A549 (cell line): Measurements from ENCODE around the gene TMEM266. TPM values are rescaled to one million over a fixed set of nuclear protein-coding genes. Genes with fewer than 3 reads are reported as not detected.

Source experiments
- ATAC-seq, 2 experiments: fragments of 200-7000 bp in 1 of 2; fragments of >200 bp in 1 of 2; cut with Nextera tagmentation in 1 of 2; cut with Tn5 transposase in 1 of 2; 3 replicates each; pipeline versions ENCODE4 v1.8.0 to v1.9.1; 2018 to 2020; ENCODE audit warnings: mild to moderate bottlenecking in 1 of 2, moderate library complexity in 1 of 2
- CTCF ChIA-PET: fragments of 300-600 bp; sonication (Branson Sonifier 250); formaldehyde crosslinking; extraction: SDS; loops from one replicate; lab custom pipeline; 2021; ENCODE audit warnings: antibody characterized with exemption, inconsistent platforms; lab: Yijun Ruan, JAX
- POLR2A ChIA-PET: fragments of 350-600 bp; formaldehyde crosslinking; extraction: SDS; loops from one replicate; lab custom pipeline; 2021; ENCODE audit warnings: antibody characterized with exemption, inconsistent platforms; lab: Yijun Ruan, JAX
- DNase-seq, 2 experiments: peaks; one replicate each; pipeline versions ENCODE4 v3.0.0 to v3.0.0-alpha.2; 2011 to 2016; ENCODE audit warnings: low read depth in 1 of 2, low spot score in 1 of 2
- FAIRE-seq: peaks from 2 replicates; lab custom pipeline; 2011; peaks lifted over from hg19 to GRCh38; lab: Jason Lieb, UNC
- H3K27ac ChIP-seq, 2 experiments: fragments of >200 bp; sonication (Bioruptor Twin); formaldehyde crosslinking; 3 replicates each; pipeline ENCODE4 v1.5.1; 2016 to 2017
- H3K4me1 ChIP-seq: fragments of >200 bp; sonication (Bioruptor Twin); formaldehyde crosslinking; 3 replicates; pipeline ENCODE4 v1.6.1; 2016
- H3K4me2 ChIP-seq: fragments of >200 bp; sonication (Bioruptor Twin); formaldehyde crosslinking; 3 replicates; pipeline ENCODE4 v1.6.1; 2016
- H3K4me3 ChIP-seq: fragments of >200 bp; sonication (Bioruptor Twin); formaldehyde crosslinking; 3 replicates; pipeline ENCODE4 v1.5.1; 2016
- H3K9me3 ChIP-seq: fragments of >200 bp; sonication (Bioruptor Twin); formaldehyde crosslinking; 3 replicates; pipeline ENCODE4 v1.6.1; 2016
- BCL3 ChIP-seq: fragments of >200 bp; sonication (Bioruptor Twin); formaldehyde crosslinking; IDR thresholded peaks from 3 replicates; pipeline ENCODE4 v1.6.1; 2016
- BHLHE40 ChIP-seq: IDR thresholded peaks from 2 replicates; pipeline ENCODE4 v1.6.1; 2012; ENCODE audit warnings: low read depth, low read length, inconsistent platforms
- CBX8 ChIP-seq: fragments of 200-600 bp; sonication (generic); IDR thresholded peaks from 2 replicates; pipeline ENCODE4 v1.6.1; 2016
- EHF ChIP-seq: fragments of 250-450 bp; sonication (Bioruptor Pico); IDR thresholded peaks from 2 replicates; pipeline ENCODE4 v1.5.0; 2020; ENCODE audit warnings: mild to moderate bottlenecking
- EHMT2 ChIP-seq: fragments of 200-600 bp; sonication (generic); IDR thresholded peaks from 2 replicates; pipeline ENCODE4 v1.6.1; 2016; ENCODE audit warnings: antibody characterized with exemption, low read depth, mild to moderate bottlenecking, moderate library complexity
- ELK1 ChIP-seq: fragments of 150-350 bp; IDR thresholded peaks from 2 replicates; pipeline ENCODE4 v1.6.1; 2014; ENCODE audit warnings: low read depth, mild to moderate bottlenecking, low read length
- ESRRA ChIP-seq: fragments of 150-350 bp; IDR thresholded peaks from 2 replicates; pipeline ENCODE4 v1.6.1; 2014; ENCODE audit warnings: mild to moderate bottlenecking, low read length, borderline replicate concordance
- FOSB ChIP-seq: fragments of 250-450 bp; sonication (Bioruptor Pico); IDR thresholded peaks from 2 replicates; pipeline ENCODE4 v1.5.0; 2020; ENCODE audit warnings: mild to moderate bottlenecking, moderate library complexity
- GATA3 ChIP-seq: IDR thresholded peaks from 2 replicates; pipeline ENCODE4 v1.6.1; 2012; ENCODE audit warnings: borderline replicate concordance
- HOXB5 ChIP-seq: fragments of 250-450 bp; sonication (Bioruptor Pico); IDR thresholded peaks from 2 replicates; pipeline ENCODE4 v1.5.0; 2020; ENCODE audit warnings: mild to moderate bottlenecking, moderate library complexity
- JUN ChIP-seq, 2 experiments: fragments of >200 bp; sonication (Bioruptor Twin); formaldehyde crosslinking; IDR thresholded peaks; 2 replicates in 1 of 2; 3 replicates in 1 of 2; pipeline ENCODE4 v1.6.1; 2016 to 2017
- KDM1A ChIP-seq: fragments of 200-600 bp; sonication (generic); IDR thresholded peaks from 2 replicates; pipeline ENCODE4 v1.6.1; 2016; ENCODE audit warnings: low read depth, mild to moderate bottlenecking
- MAFK ChIP-seq: fragments of 450-650 bp; IDR thresholded peaks from 2 replicates; pipeline ENCODE4 v1.6.1; 2014; ENCODE audit not compliant: partially characterized antibody
- MAX ChIP-seq: IDR thresholded peaks from 2 replicates; pipeline ENCODE4 v1.6.1; 2012
- MAZ ChIP-seq: fragments of 150-350 bp; IDR thresholded peaks from 2 replicates; pipeline ENCODE4 v1.6.1; 2014; ENCODE audit warnings: antibody characterized with exemption, low read depth, low read length, borderline replicate concordance
- NR3C1 ChIP-seq: fragments of >200 bp; sonication (Bioruptor Twin); formaldehyde crosslinking; IDR thresholded peaks from 3 replicates; pipeline ENCODE4 v1.6.1; 2017
- POLR2AphosphoS2 ChIP-seq: conservative IDR thresholded peaks from 2 replicates; pipeline ENCODE4 v1.6.1; 2012; ENCODE audit warnings: low read length, improper control_type of control experiment, inconsistent platforms
- RAD21 ChIP-seq, 2 experiments: fragments of >200 bp in 1 of 2; sonication (Bioruptor Twin) in 1 of 2; formaldehyde crosslinking in 1 of 2; IDR thresholded peaks in 1 of 2; conservative IDR thresholded peaks in 1 of 2; 2 replicates in 1 of 2; 3 replicates in 1 of 2; pipeline ENCODE4 v1.6.1; 2012 to 2018; ENCODE audit warnings: inconsistent platforms in 1 of 2
- TFCP2L1 ChIP-seq: fragments of 250-450 bp; sonication (Bioruptor Pico); IDR thresholded peaks from 2 replicates; pipeline ENCODE4 v1.5.0; 2021; ENCODE audit warnings: mild to moderate bottlenecking
- USF2 ChIP-seq: fragments of 450-650 bp; IDR thresholded peaks from 2 replicates; pipeline ENCODE4 v1.6.1; 2014; ENCODE audit warnings: antibody characterized with exemption
- WGBS: methylation state at CpG from one replicate; pipeline ENCODE4 v1.1.6; 2017; ENCODE audit errors: missing lambda C conversion rate; 5-methylcytosine and 5-hydroxymethylcytosine counted together
- polyA plus RNA-seq, 4 experiments: library from polyadenylated mRNA; depleted of rRNA in 3 of 4; stranded (reverse); fragments of >200 nt; fragmentation: RNase III in 1 of 4; extraction: RNeasy Plus Mini Kit Qiagen cat#74134 plus additional on column Dnase treatment in 1 of 4; gene quantifications; 2 replicates in 3 of 4; 3 replicates in 1 of 4; pipeline ENCODE4 v1.2.3, GENCODE V29; 2011 to 2017

The TMEM266 gene
- polyA plus RNA-seq, 2 of the 4 experiments (the other 2 are of a cell fraction), result 0.06 to 0.08 TPM

GRCh38 chr15:76099388-76099787 is 39.6 kb downstream of the TMEM266 start:
- Histone ChIP-seq H3K4me1 (no peaks in the 10 kb centered on the region), H3K4me2 (no peak overlapping the region), H3K4me3 (no peak overlapping the region), H3K9me3 (peaks cover 8% of the 10 kb centered on the region; the same call in 2 of the 3 replicates)
- FAIRE-seq, result no peak
- ATAC-seq, result no peak
- no peak for DNase-seq
- CTCF ChIA-PET, result interaction anchor here (1.3 to 2.0 kb wide), 2 partner anchors 12 to 40 kb away, joined by 3 to 7 read pairs; no protein-coding TSS in a partner anchor
- POLR2A ChIA-PET, result no interaction called here
- TF ChIP-seq RAD21 (conservative IDR thresholded peaks at IDR 0.05 in 1 of 2, IDR thresholded peaks at IDR 0.05 in 1 of 2) (no peak), BHLHE40 (no peak), EHF (no peak), HOXB5 (CRISPR knock-in tag) (no peak), GATA3 (no peak), POLR2AphosphoS2 (no peak), FOSB (CRISPR knock-in tag) (no peak), MAFK (no peak), MAZ (no peak), BCL3 (no peak), EHMT2 (no peak), CBX8 (no peak), USF2 (no peak), JUN (IDR thresholded peaks at IDR 0.05) (no peak)
- TF ChIP-seq, all 56 proteins: peak for 0
- H3K27ac ChIP-seq, result no peak overlapping the region
- WGBS, result 41% methylated on average over 8 of the region's 8 CpGs

GRCh38 chr15:76100361-76100760 is 40.6 kb downstream of the TMEM266 start:
- DNase-seq (no peak), ATAC-seq (no peak), FAIRE-seq (no peak)
- POLR2A ChIA-PET, result no interaction called here
- no peaks in the 10 kb centered on the region for H3K4me1 ChIP-seq
- H3K4me2 ChIP-seq, result no peak overlapping the region
- CTCF ChIA-PET, result interaction anchor here (0.6 to 1.1 kb wide), 4 partner anchors 39 to 740 kb away, joined by 3 to 4 read pairs (median 4); no protein-coding TSS in a partner anchor
- TF ChIP-seq EHMT2 (no peak), KDM1A (no peak)
- 56% methylated on average over 2 of the region's 2 CpGs for WGBS
- H3K27ac ChIP-seq, result no peak overlapping the region
- peaks cover 6% of the 10 kb centered on the region; the same call in 1 of the 3 replicates for H3K9me3 ChIP-seq
- no peak overlapping the region for H3K4me3 ChIP-seq

GRCh38 chr15:76101655-76102054 is 41.9 kb downstream of the TMEM266 start:
- no peak for TF ChIP-seq MAX
- no peak for TF ChIP-seq ESRRA
- TF ChIP-seq MAFK, result no peak
- TF ChIP-seq NR3C1, result no peak
- TF ChIP-seq ELK1, result no peak
- no peak for TF ChIP-seq KDM1A
- no peak for TF ChIP-seq TFCP2L1 (CRISPR knock-in tag)
- no peak for TF ChIP-seq JUN (IDR thresholded peaks at IDR 0.05)
- CTCF ChIA-PET, result interaction anchor here (1.1 kb wide), 1 partner anchor 37 kb away, joined by 3 read pairs; no protein-coding TSS in a partner anchor
- Histone ChIP-seq H3K4me1 (no peaks in the 10 kb centered on the region), H3K9me3 (peaks cover 6% of the 10 kb centered on the region; the same call in 1 of the 3 replicates), H3K4me2 (no peak overlapping the region), H3K4me3 (no peak overlapping the region), H3K27ac (no peak overlapping the region)
- no peak for DNase-seq
- no peak; a peak in 1 of 6 replicates for ATAC-seq
- POLR2A ChIA-PET, result no interaction called here
- 14% methylated on average over 5 of the region's 5 CpGs for WGBS
- FAIRE-seq, result no peak
